Measurements from ENCODE around the gene DOP1A.
"Not testable (repeated sequence)": the region's sequence is repeated elsewhere in the genome, so short reads cannot be mapped to it uniquely, and the experiment has no call there.

DOP1A gene

DNA sequence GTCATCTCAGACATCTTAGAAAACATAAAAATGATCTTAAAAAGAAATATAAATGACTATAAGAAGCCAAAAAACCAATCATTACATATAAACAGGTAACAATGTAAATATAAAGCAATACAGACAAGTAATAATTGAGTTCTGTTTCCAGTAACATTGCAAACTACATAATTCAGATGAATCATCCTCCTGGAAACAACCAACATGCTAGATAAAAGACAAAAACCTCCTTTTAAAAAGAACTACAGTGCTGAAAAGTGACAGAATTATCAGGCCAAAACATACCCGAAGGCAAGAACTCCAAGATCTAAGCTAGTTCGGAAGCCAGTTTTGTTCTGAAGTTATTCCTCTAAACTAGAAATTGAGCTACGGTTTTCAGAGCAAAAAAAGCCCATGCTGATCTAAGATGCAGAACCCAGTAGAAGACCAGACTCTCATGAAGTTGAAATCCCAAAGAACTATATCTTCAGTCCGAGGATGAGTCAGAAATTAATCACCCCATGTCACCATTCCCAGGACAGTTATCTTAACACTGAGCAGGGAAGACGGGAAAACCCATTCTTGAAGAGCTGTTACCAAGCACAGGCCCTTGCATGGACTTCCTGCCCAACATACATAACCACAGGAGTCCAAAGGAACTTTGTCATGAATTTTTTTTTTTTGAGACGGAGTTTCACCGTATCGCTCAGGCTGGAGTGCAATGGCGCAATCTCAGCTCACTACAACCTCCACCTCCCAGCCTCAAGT, 115.8 kb downstream of the DOP1A start:
- no peak overlapping the region for H3K4me3 ChIP-seq (ENCODE audit: low read length)
- TF ChIP-seq, protein P1, sequence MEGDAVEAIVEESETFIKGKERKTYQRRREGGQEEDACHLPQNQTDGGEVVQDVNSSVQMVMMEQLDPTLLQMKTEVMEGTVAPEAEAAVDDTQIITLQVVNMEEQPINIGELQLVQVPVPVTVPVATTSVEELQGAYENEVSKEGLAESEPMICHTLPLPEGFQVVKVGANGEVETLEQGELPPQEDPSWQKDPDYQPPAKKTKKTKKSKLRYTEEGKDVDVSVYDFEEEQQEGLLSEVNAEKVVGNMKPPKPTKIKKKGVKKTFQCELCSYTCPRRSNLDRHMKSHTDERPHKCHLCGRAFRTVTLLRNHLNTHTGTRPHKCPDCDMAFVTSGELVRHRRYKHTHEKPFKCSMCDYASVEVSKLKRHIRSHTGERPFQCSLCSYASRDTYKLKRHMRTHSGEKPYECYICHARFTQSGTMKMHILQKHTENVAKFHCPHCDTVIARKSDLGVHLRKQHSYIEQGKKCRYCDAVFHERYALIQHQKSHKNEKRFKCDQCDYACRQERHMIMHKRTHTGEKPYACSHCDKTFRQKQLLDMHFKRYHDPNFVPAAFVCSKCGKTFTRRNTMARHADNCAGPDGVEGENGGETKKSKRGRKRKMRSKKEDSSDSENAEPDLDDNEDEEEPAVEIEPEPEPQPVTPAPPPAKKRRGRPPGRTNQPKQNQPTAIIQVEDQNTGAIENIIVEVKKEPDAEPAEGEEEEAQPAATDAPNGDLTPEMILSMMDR (conservative IDR thresholded peaks at IDR 0.05; ENCODE audit: low read depth, low read length): no peak
- DNase-seq (ENCODE audit: low read depth): no peak

DNA sequence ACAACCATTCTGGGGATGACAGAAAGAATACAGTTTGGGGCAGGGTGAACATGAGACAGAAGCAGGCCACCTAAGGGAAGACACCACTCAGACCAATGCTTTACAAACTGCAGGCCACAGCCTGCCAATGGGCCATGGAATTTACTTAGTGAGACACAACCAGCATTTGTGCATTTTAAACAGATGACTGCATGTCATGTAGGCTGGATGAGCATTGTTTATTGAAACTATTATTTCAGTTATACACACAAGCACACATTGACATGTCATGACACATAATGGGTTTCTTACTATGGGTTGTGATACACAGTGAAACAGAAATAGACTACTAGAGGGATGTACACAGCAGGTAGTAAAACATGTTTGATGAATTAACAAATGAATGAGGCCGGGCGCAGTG, 117.6 kb downstream of the DOP1A start:
- H3K4me3 ChIP-seq (ENCODE audit: low read length): no peak overlapping the region
- TF ChIP-seq, protein P1 (conservative IDR thresholded peaks at IDR 0.05; ENCODE audit: low read depth, low read length): no peak
- no peak for DNase-seq (ENCODE audit: low read depth)

DNA sequence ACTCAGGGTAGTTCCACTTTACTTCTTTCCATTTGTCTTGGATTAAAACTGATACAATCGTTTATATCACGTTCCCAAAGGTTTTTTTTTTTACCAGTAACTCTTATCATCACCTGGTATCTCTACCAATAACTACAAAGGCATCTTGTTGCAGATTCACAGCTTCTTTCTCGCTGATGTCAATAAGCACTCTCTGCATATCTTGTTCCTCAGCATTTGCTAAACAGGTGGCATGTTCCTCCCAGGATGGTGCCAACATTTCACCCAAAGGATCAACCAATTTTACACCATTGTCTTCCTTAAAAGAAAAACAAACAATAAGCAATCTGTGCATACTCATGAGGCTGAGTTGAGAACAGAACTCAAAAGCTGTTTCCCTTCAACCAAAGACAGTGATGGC, 121.0 kb downstream of the DOP1A start:
- no peak for DNase-seq (ENCODE audit: low read depth)
- TF ChIP-seq, protein P1 (conservative IDR thresholded peaks at IDR 0.05; ENCODE audit: low read depth, low read length): no peak
- no peak overlapping the region for H3K4me3 ChIP-seq (ENCODE audit: low read length)

DNA sequence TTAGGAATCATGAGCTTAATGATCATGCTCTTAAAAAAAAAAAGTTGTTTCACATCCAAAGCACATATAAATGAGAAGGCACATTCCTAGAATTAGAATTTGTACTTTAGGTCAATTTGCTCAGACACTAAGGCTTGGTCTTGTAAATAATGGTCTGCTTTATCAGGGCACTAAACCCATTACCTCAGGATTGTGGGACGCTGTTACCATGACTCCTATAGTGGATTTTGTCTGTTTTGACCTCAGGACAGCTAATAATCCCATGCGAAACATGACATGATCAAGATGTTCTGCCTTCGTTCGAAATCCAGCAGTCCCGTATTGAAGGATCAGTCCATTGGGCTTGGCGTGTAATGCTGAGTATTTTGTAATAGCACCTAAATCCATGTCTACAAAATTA, 123.2 kb downstream of the DOP1A start:
- TF ChIP-seq, protein P1 (conservative IDR thresholded peaks at IDR 0.05; ENCODE audit: low read depth, low read length): no peak
- no peak for DNase-seq (ENCODE audit: low read depth)
- H3K4me3 ChIP-seq (ENCODE audit: low read length): no peak overlapping the region

DNA sequence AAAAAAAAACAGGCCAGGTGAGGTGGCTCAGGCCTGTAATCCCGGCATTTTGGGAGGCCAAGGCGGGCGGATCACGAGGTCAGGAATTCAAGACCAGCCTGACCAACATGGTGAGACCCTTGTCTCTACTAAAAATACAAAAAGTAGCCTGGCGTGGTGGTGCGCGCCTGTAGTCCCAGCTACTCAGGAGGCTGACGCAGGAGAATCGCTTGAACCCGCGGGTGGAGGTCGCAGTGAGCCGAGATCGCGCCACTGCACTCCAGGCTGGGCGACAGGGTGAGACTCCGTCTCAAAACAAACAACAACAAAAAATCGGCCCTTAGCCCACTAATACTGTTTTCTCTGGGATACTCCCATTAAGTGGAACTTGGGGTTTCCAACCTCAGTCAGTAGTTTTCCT, 124.5 kb downstream of the DOP1A start:
- DNase-seq (ENCODE audit: low read depth): not testable (repeated sequence)
- H3K4me3 ChIP-seq (ENCODE audit: low read length): peak overlapping the region; percentile 90

DNA sequence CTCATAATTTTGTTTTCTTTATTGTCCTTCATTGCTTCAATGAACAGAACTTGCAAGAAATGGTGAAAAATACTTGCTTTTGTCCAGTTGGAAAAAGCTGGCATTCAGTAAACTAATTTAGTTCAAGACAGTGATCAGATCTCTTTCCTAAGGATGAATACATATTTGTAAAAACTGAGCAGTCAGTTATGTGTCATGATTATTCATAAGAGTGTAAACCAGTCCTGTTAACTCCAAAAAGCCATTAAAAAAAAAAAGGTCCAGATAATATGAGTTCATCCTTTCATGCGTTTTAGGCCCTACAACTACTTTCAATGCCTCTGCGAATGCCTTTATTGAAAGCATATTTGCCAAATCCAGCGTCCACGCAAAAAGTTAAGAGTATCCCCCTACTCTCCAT, 125.0 kb downstream of the DOP1A start:
- peak overlapping the region; percentile 90 for H3K4me3 ChIP-seq (ENCODE audit: low read length)
- TF ChIP-seq, protein P1 (conservative IDR thresholded peaks at IDR 0.05; ENCODE audit: low read depth, low read length): no peak
- no peak for DNase-seq (ENCODE audit: low read depth)

DNA sequence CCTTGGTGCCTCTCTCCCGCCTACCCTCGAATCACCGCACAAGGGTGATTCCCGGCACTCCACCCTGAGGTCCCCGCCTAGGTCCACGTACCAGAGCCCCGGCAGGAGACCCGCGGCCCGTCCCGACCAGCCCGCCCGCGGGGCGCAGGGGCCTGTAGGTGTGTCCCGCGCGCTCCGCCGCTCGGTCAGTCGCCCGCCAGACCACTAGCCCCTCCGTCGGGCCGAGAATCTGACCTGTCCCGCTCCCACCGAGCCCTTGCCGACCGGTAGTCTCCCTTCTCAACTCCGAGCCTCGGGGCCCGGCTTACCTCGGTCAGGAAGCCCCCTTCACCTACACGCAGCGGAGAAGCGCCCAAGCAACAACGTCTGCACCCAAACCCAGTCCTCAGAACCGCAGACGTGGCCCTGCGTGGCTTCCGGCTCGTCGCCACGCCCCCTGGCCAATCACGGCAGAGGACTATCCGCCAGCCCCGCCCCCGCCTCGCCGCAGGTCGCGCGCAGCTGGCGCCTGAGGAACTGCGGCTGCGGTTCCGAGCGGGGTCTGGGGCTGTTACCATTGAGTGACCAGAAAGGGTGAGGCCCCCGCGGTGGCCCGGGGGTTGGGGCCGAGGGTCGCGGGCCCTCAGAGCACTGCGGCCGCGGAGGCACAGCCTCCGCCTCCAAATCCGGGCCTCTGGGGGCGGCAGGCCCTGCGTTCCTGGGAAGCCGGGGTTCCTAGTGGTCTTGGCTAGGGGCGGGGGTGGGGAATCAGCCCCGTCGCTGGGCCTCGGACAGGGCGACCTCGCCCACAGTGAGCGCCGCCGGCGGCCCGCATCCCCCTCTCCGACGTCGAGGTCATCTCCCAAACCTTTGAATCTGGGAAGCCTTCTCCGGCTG, 125.6 kb downstream of the DOP1A start, which contains the start of the genes PGM3 and RWDD2A:
Gene PGM3, minus strand, starts transcription at position 395 of the 876 bp plus-strand sequence. CDS start 2,253 bp downstream, outside the sequence.
Gene RWDD2A, plus strand, starts transcription at position 487 of the 876 bp plus-strand sequence. CDS start 1,095 bp downstream, outside the sequence.
- peak; percentile 52 for DNase-seq (ENCODE audit: low read depth)
- TF ChIP-seq, protein P1 (conservative IDR thresholded peaks at IDR 0.05; ENCODE audit: low read depth, low read length): no peak

More for the DNA sequence above, 125.6 kb downstream of the DOP1A start, which contains the start of the genes PGM3 and RWDD2A:
- peak within 1 kb of the TSS; percentile 90 for H3K4me3 ChIP-seq (ENCODE audit: low read length)
